ENCODE results near the gene KBTBD4. TPM values are rescaled to one million over a fixed set of nuclear protein-coding genes. Genes with fewer than 3 reads are reported as not detected.

The KBTBD4 gene
- total RNA-seq: 38.2 TPM

GRCh38 chr11:47578524-47579494 is at the start of gene KBTBD4, which contains the start of gene NDUFS3:
Gene KBTBD4, minus strand, starts transcription at chr11:47578970. Its CDS starts 19 bp downstream, at chr11:47578951.
Gene NDUFS3, plus strand, starts transcription at chr11:47579074. Its CDS starts 18 bp downstream, at chr11:47579092.
- peak; percentile 91 for DNase-seq

DNA sequence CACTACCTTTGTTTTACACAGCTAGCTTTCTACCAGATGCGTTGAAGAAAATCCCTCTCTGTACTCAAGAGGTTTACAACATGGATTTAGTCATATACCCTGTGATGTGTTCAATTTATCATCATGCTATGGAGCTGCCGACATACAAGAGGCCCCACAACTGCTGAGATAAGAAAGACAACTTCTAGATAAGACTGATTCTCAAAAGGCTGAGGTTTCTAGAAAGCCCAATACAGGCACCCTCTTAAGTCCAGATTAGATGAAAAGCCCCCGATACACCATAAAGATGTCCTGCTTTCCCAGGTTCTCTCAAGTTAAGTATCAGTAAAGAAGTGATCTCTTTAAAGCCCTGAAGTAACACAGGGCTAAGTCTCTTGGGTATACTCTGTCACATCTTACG is 49.3 kb upstream of the KBTBD4 start:
- DNase-seq: no peak

DNA sequence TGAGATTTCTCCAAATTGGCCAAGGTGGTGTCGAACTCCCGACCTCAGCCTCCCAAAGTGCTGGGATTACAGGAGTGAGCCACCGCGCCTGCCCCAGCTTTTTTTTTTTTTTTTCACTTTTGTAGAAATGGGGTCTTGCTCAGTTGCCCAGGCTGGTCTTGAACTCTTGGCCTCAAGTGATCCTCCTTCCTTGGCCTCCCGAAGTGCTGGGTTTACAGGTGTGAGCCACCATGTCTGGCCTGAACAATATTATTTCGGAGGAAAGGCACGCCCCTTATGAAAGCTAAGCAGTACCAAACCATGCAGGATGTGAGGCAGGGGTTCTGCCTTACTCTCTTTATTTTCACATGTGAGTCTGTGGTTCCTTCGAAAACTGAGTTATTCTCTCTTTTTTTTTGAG is 47.5 kb upstream of the KBTBD4 start:
- no peak for DNase-seq

GRCh38 chr11:47620836-47621378 is 42.1 kb upstream of the KBTBD4 start:
- DNase-seq: no peak

GRCh38 chr11:47617417-47617809 is 38.6 kb upstream of the KBTBD4 start:
- no peak for DNase-seq

DNA sequence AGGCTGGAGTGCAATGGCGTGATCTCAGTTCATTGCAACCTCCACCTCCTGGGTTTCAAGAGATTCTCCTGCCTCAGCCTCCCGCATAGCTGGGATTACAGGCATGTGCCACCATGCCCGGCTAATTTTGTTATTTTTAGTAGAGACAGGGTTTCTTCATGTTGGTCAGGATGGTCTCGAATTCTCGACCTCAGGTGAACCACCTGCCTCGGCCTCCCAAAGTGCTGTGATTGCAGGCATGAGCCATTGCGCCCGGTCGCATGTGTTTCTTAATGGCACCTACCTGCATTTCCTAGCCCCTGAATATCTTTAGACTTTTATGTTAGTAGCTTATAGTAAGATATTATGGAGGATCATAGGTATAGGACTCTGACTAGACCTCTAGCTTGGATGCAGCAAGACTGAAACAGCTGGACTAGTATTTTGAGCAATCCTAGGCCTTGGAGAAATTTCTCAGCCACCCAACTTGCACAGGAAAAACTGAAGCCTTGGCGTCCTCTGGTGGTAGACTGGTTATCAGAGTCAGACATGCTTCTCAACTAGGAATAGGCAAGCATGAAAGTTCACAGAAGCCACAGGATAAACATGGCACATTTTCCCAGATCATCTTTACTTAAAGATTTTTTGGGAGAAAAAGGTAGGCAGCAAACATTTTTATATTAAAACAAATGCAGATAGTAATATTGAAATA is 38.1 kb upstream of the KBTBD4 start:
- DNase-seq: peak; percentile 65

- DNase-seq: no peak
Measured at GRCh38 chr11:47615249-47615648, 36.5 kb upstream of the KBTBD4 start.

DNA sequence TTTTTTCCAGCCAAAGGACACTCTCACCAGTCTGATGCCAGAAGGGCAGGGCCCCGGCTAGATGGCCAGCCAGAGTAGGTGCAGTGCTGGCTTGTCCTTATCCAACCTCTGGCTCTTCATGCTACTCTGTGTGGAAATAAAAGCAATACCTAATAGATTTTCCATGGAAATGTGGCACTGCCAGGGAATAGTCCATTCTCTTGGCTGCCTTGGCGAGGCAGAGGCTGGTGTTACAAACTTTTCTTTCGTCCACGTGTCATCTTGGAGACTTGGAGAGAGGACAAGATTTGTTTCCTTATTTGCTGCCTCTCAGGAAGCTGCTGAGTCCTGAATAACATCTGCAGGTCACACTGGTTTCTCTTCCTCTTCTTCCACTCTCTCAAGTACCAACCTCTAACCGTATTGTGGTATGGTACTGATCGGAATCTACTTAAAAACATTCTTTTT is 32.6 kb upstream of the KBTBD4 start:
- DNase-seq: no peak

DNA sequence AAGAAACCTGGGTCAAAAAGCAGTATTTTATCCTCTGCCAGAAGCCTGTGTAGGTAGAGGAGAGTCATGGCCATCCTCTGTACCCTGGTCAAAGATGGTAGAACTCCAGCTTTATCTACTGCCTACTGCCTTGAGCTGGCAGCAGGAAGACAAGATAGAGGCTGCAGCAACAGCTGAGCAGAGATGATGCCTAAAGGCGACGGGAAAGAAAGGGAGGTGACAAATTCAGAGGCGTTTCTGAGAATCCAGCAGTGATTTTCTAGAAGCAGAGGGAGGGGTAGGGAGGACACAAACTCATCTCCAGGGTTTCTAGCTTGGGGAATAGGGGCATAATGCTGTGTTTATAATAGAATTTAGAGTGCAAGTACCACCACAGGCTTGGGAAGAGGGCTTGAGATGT is 30.9 kb upstream of the KBTBD4 start:
- DNase-seq: no peak

DNA sequence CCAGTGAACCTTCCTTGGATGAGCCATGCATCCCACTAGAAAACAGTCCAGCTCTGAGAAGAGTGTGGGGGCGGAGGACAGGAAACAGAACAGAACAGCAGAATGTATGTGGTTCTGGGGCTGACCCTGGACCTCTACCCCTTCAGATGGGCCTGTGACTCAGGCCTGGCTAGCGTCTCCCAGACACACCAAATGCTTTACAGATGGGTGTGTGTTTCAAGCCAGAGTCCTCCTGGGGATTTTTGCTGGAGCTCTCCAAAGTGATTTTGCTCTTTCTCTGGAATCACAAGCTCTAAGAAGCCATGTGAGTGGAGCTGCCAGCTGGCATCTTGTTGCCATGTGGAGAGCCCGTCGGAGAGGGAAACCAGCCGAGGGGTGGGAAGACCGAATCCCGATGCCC is 28.6 kb upstream of the KBTBD4 start:
- no peak for DNase-seq

DNA sequence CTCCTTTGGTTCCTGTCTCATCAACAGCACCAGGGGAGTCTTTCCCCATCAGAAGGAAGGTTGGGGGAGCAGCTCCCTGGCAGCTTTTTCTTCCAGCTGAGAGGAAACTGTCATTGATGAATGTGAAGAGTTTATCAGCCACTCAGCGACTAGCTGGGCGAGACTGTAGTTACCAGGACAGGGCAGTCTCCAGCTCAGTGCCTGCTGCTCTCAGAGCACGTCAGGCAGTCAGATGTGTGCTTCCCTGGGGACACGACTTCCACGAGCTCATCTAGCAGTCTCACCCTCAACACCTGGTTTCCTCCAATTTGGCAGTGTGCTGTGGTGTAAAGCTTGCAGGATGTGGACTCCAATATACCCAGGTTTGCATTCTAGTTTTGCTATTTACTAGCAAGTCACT is 28.0 kb upstream of the KBTBD4 start:
- no peak for DNase-seq

DNA sequence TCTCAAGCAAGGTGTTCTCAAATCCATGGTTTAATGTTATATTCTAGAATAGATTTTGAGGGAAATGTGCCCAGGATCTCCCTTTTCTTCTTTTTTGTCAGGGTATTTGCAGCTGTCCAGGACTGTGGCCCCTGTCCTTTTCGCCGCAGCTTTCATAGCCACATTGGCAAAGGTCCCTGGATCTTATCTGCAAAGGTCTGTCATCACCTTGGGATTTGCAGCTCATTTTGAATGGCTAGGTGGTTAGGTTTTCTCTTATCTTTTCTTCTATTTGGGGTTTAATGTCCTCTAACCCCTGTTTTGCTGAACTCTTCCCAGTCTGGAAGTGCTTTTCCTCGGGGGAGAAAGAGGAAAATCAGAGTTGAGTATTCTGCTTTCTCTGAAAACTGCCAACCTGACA is 27.2 kb upstream of the KBTBD4 start:
- no peak for DNase-seq

DNA sequence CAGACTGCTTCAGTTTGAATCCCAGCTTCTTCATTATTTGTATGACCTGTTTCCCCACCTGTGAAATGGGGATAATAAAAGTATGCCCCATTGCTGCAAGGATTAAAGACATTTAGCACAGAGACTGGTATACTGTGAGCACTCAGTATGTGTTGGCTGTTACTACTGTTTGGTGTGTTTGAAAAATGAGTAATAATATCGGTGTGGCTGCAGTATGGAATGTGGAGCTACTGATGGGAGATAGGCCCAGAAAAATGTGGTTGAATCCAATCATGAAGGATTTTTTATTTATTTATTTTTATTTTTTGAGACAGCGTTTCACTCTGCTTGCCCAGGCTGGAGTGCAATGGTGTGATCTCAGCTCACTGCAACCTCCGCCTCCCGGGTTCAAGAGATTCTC is 24.5 kb upstream of the KBTBD4 start:
- DNase-seq: no peak

GRCh38 chr11:47599902-47600301 is 21.1 kb upstream of the KBTBD4 start:
- DNase-seq: no peak

GRCh38 chr11:47595967-47596366 is 17.2 kb upstream of the KBTBD4 start:
- no peak for DNase-seq

- no peak for DNase-seq
Measured at GRCh38 chr11:47595029-47595428, 16.3 kb upstream of the KBTBD4 start.

- DNase-seq: no peak
Measured at GRCh38 chr11:47593934-47594855, 15.4 kb upstream of the KBTBD4 start, which contains the start of gene C1QTNF4. Gene C1QTNF4, minus strand, starts transcription at chr11:47594411. Its CDS starts 3,601 bp downstream, at chr11:47590810.

DNA sequence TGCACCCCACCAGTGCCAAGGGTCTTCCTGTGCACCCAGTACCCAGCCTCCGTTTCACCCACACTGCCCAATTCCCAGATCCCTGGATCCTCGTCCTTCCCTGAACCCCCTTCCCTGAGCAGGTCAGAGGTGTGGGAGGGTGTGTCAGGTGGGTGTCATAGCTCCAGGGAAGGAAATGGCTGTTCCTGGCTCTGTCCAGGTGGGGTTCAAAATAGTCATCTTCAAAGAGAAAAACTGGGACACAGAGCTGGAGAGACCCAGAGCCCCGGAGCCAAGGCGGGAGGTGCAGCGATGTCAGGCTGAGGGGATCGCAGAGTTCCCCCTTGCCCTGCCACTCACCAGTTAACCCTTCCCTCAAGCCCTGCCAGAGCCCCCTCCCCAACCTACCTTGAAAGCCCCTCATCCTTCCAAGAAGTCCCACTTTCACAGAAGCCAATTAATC is 14.7 kb upstream of the KBTBD4 start:
- no peak for DNase-seq

DNA sequence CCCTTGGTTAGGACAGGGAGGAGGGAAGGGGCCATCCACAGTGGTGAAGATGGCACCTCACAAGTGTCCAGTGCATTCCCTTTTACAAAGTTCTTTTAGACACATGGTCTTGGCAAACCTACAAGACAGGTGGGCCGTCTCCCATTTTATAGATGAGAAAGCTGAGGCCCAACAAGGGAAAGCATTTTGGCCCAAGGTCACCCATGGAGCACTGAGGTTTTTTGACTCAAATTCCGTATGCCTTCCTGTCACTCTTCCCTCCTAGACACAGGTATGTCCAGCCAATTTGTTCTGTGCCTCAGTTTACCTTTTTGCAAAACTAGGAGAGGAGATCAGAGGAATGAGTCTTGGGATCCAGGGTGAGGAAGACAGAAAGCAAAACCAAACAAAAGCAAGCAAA is 14.2 kb upstream of the KBTBD4 start:
- DNase-seq: no peak

DNA sequence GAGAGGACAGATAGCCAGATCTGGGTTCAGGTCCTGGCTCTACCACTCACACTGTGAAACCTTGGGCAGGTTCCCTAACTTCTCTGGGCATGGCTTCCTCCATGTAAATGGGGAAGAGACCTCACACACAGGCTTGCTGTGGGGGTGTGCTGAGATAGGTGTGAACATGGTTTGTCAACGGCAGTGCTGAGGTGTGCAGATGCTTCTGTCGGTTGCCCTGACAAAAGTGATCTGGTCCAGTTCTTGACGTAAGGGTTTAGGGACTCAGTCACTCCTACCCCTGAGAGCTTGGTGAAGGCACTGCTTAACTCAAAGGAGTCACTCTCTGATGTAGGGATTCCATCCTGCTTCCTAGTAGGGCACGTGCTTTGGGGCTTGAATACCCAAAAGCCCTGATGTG is 13.5 kb upstream of the KBTBD4 start:
- DNase-seq: no peak

GRCh38 chr11:47591764-47592163 is 13.0 kb upstream of the KBTBD4 start:
- DNase-seq: no peak
